H1 (cell line): ENCODE data around the gene UBTD1. TPM values are rescaled to one million over a fixed set of nuclear protein-coding genes. Genes with fewer than 3 reads are reported as not detected.

Experiments used
- CTCF ChIA-PET: fragments of 300-600 bp; sonication (Branson Sonifier 250); formaldehyde crosslinking; loops from one replicate; lab custom pipeline; 2021; ENCODE audit not compliant: partially characterized antibody; lab: Charles Lee
- POLR2A ChIA-PET: fragments of 300-600 bp; sonication (Branson Sonifier 250); formaldehyde crosslinking; loops from one replicate; lab custom pipeline; 2021; ENCODE audit warnings: inconsistent platforms; ENCODE audit not compliant: partially characterized antibody; lab: Charles Lee
- DNase-seq, 2 experiments: peaks; one replicate each; pipeline versions ENCODE4 v3.0.0 to v3.0.0-alpha.2; 2010 to 2022; ENCODE audit warnings: low spot score in 2 of 2, low read depth in 1 of 2, mixed read lengths in 1 of 2
- FAIRE-seq: peaks from 2 replicates; lab custom pipeline; 2011; peaks lifted over from hg19 to GRCh38; lab: Jason Lieb, UNC
- H2AFZ ChIP-seq: 2 replicates; pipeline ENCODE4 v1.8.1; 2012; ENCODE audit warnings: low read length, inconsistent platforms
- H2AK5ac ChIP-seq: 2 replicates; pipeline ENCODE4 v1.6.1; 2013; ENCODE audit warnings: low read depth, low read length
- H2BK120ac ChIP-seq: replicated peaks from 2 replicates; pipeline ENCODE3; 2013; ENCODE audit warnings: low read depth, low read length, inconsistent platforms
- H2BK12ac ChIP-seq: 2 replicates; pipeline ENCODE4 v1.6.1; 2013; ENCODE audit warnings: low read depth, low read length
- H2BK15ac ChIP-seq: 2 replicates; pipeline ENCODE4 v1.6.1; 2013; ENCODE audit warnings: low read length
- H2BK20ac ChIP-seq: 2 replicates; pipeline ENCODE4 v1.6.1; 2013; ENCODE audit warnings: low read length
- H2BK5ac ChIP-seq: 2 replicates; pipeline ENCODE4 v1.6.1; 2013; ENCODE audit warnings: low read depth, low read length
- H3K14ac ChIP-seq: 2 replicates; pipeline ENCODE4 v1.6.1; 2013; ENCODE audit warnings: inconsistent platforms; ENCODE audit not compliant: insufficient read length
- H3K18ac ChIP-seq: 2 replicates; pipeline ENCODE4 v1.6.1; 2013; ENCODE audit warnings: low read length; ENCODE audit errors: extremely low read depth
- H3K23ac ChIP-seq: 2 replicates; pipeline ENCODE4 v1.6.1; 2013; ENCODE audit warnings: inconsistent platforms; ENCODE audit not compliant: insufficient read length
- H3K23me2 ChIP-seq: 2 replicates; pipeline ENCODE4 v1.6.1; 2013; ENCODE audit warnings: low read depth, low read length
- H3K27ac ChIP-seq: 2 replicates; pipeline ENCODE4 v1.6.1; 2011; ENCODE audit warnings: low read depth, low read length, inconsistent platforms
- H3K27me3 ChIP-seq, 4 experiments: replicated peaks in 1 of 4; 1 replicate in 1 of 4; 2 replicates in 3 of 4; pipeline versions ENCODE4 v1.6.1 to v1.8.1; 2011 to 2013; ENCODE audit warnings: low read length in 3 of 4, mild to moderate bottlenecking in 3 of 4, inconsistent platforms in 2 of 4, mixed read lengths in 2 of 4, moderate library complexity in 1 of 4; ENCODE audit not compliant: control insufficient read depth in 3 of 4, insufficient read depth in 3 of 4; ENCODE audit errors: extremely low read depth in 1 of 4
- H3K36me3 ChIP-seq, 4 experiments: 2 replicates each; pipeline versions ENCODE4 v1.6.1 to v1.8.1; 2011 to 2013; ENCODE audit warnings: mild to moderate bottlenecking in 4 of 4, low read length in 3 of 4, moderate library complexity in 2 of 4, control low read depth in 1 of 4, inconsistent platforms in 1 of 4; ENCODE audit not compliant: insufficient read depth in 4 of 4, control insufficient read depth in 2 of 4
- H3K4ac ChIP-seq: replicated peaks from 2 replicates; pipeline ENCODE3; 2013; ENCODE audit warnings: low read length, low read depth, mixed read lengths, inconsistent platforms; ENCODE audit not compliant: insufficient read length
- H3K4me1 ChIP-seq, 4 experiments: replicated peaks in 1 of 4; 1 replicate in 1 of 4; 2 replicates in 3 of 4; pipeline versions ENCODE4 v1.6.1 to v1.8.1; 2011 to 2013; ENCODE audit warnings: low read length in 3 of 4, inconsistent platforms in 2 of 4, mixed read lengths in 1 of 4; ENCODE audit not compliant: insufficient read depth in 4 of 4, control insufficient read depth in 3 of 4
- H3K4me2 ChIP-seq, 2 experiments: 2 replicates each; pipeline versions ENCODE4 v1.6.1 to v1.8.1; 2011 to 2013; ENCODE audit warnings: low read depth in 2 of 2, low read length in 2 of 2, control low read depth in 1 of 2, inconsistent platforms in 1 of 2, mild to moderate bottlenecking in 1 of 2; ENCODE audit not compliant: insufficient read depth in 1 of 2
- H3K4me3 ChIP-seq, 4 experiments: fragments of 200-600, 300-600 bp in 1 of 4; sonication (generic), shearing (Covaris generic), sonication (Bioruptor Twin) in 1 of 4; 2 replicates each; pipeline versions ENCODE4 v1.5.1 to v1.8.1; 2011 to 2016; ENCODE audit warnings: low read length in 4 of 4, low read depth in 3 of 4, control low read depth in 2 of 4, inconsistent platforms in 2 of 4, mild to moderate bottlenecking in 2 of 4, mixed read lengths in 1 of 4, moderate library complexity in 1 of 4; ENCODE audit not compliant: insufficient read depth in 2 of 4; ENCODE audit errors: extremely low read depth in 1 of 4
- H3K56ac ChIP-seq: replicated peaks from 2 replicates; pipeline ENCODE3; 2013; ENCODE audit warnings: low read depth, mild to moderate bottlenecking, mixed read lengths, low read length, inconsistent platforms; ENCODE audit not compliant: insufficient read length
- H3K79me1 ChIP-seq: 2 replicates; pipeline ENCODE4 v1.6.1; 2013; ENCODE audit warnings: low read depth, low read length, control low read depth
- H3K79me2 ChIP-seq, 2 experiments: 2 replicates each; pipeline versions ENCODE4 v1.6.1 to v1.8.1; 2012 to 2013; ENCODE audit warnings: low read length in 2 of 2, mild to moderate bottlenecking in 2 of 2, inconsistent platforms in 1 of 2; ENCODE audit not compliant: insufficient read depth in 2 of 2, control insufficient read depth in 1 of 2
- H3K9ac ChIP-seq, 4 experiments: replicated peaks in 1 of 4; 1 replicate in 1 of 4; 2 replicates in 3 of 4; pipeline versions ENCODE4 v1.6.1 to v1.8.1; 2011 to 2013; ENCODE audit warnings: low read depth in 3 of 4, low read length in 3 of 4, control low read depth in 2 of 4, mild to moderate bottlenecking in 2 of 4, moderate library complexity in 2 of 4, inconsistent platforms in 1 of 4; ENCODE audit errors: extremely low read depth in 1 of 4
- H3K9me3 ChIP-seq, 2 experiments: 2 replicates each; pipeline versions ENCODE4 v1.6.1 to v1.8.1; 2012 to 2013; ENCODE audit warnings: mild to moderate bottlenecking in 2 of 2, moderate library complexity in 2 of 2, control low read depth in 1 of 2, inconsistent platforms in 1 of 2, low read depth in 1 of 2, low read length in 1 of 2, mixed read lengths in 1 of 2; ENCODE audit not compliant: insufficient read depth in 2 of 2
- H4K20me1 ChIP-seq, 2 experiments: replicated peaks in 1 of 2; 2 replicates each; pipeline versions ENCODE3 to v1.8.1; 2011 to 2013; ENCODE audit warnings: inconsistent platforms in 2 of 2, low read length in 2 of 2, mild to moderate bottlenecking in 1 of 2; ENCODE audit not compliant: insufficient read depth in 2 of 2, control insufficient read depth in 1 of 2
- H4K5ac ChIP-seq: 2 replicates; pipeline ENCODE4 v1.6.1; 2013; ENCODE audit warnings: low read length, low read depth, mixed read lengths, inconsistent platforms; ENCODE audit not compliant: insufficient read length
- H4K8ac ChIP-seq: 2 replicates; pipeline ENCODE4 v1.8.0; 2013; ENCODE audit warnings: mild to moderate bottlenecking, moderate library complexity, low read length, inconsistent platforms; ENCODE audit not compliant: insufficient read depth; ENCODE audit errors: extremely low read depth
- H4K91ac ChIP-seq: replicated peaks from 2 replicates; pipeline ENCODE3; 2013; ENCODE audit warnings: low read length, mixed read lengths, inconsistent platforms; ENCODE audit not compliant: insufficient read length
- ATF2 ChIP-seq: IDR thresholded peaks from 2 replicates; pipeline ENCODE4 v1.6.1; 2012; ENCODE audit warnings: low read length, inconsistent platforms
- EGR1 ChIP-seq: IDR thresholded peaks from 2 replicates; pipeline ENCODE4 v1.6.1; 2011; ENCODE audit warnings: low read depth, low read length, borderline replicate concordance
- NRF1 ChIP-seq: IDR thresholded peaks from 2 replicates; pipeline ENCODE4 v1.6.1; 2011; ENCODE audit warnings: mild to moderate bottlenecking, low read depth, low read length, improper control_type of control experiment
- RNF2 ChIP-seq: fragments of 200-900, 300-1000 bp; sonication (generic); IDR thresholded peaks from 2 replicates; pipeline ENCODE4 v1.7.1; 2016; ENCODE audit warnings: borderline replicate concordance, low read depth, mild to moderate bottlenecking, antibody characterized with exemption, low read length; ENCODE audit not compliant: poor library complexity, severe bottlenecking; ENCODE audit errors: missing control alignments
- SIX5 ChIP-seq: IDR thresholded peaks from 2 replicates; pipeline ENCODE4 v1.6.1; 2011; ENCODE audit warnings: mild to moderate bottlenecking, low read depth, low read length
- SP1 ChIP-seq: IDR thresholded peaks from 2 replicates; pipeline ENCODE4 v1.6.1; 2011; ENCODE audit warnings: low read depth, low read length
- SUZ12 ChIP-seq: fragments of 200-600 bp; sonication (generic); IDR thresholded peaks from 2 replicates; pipeline ENCODE4 v1.6.1; 2012; ENCODE audit warnings: mild to moderate bottlenecking, inconsistent platforms, low read length, moderate library complexity, mixed read lengths
- TAF1 ChIP-seq: IDR thresholded peaks from 2 replicates; pipeline ENCODE4 v1.6.1; 2011; ENCODE audit warnings: mild to moderate bottlenecking, low read depth, low read length
- TAF7 ChIP-seq: optimal IDR thresholded peaks from 2 replicates; pipeline ENCODE3; 2011; ENCODE audit warnings: low read depth, mild to moderate bottlenecking, inconsistent platforms, low read length, moderate library complexity, borderline replicate concordance
- WGBS, 2 experiments: shearing (Covaris generic) in 1 of 2; methylation state at CpG; one replicate each; pipeline versions ENCODE4 v1.1.6 to v1.1.7; 2013 to 2015; ENCODE audit warnings: low lambda C conversion rate in 2 of 2, mixed read lengths in 2 of 2, inconsistent platforms in 1 of 2, low coverage in 1 of 2, missing lambda C conversion rate in 1 of 2; ENCODE audit not compliant: insufficient replicate concordance in 2 of 2, insufficient coverage in 1 of 2, insufficient read length in 1 of 2; ENCODE audit errors: extremely low coverage in 1 of 2, missing lambda C conversion rate in 1 of 2; 5-methylcytosine and 5-hydroxymethylcytosine counted together
- polyA plus RNA-seq, 7 experiments: library from polyadenylated mRNA; depleted of rRNA in 3 of 7; stranded (reverse) in 5 of 7; unstranded in 2 of 7; fragments of >200 nt in 5 of 7; fragments of 200-250 nt in 2 of 7; gene quantifications; 1 replicate in 5 of 7; 2 replicates in 1 of 7; 4 replicates in 1 of 7; pipeline versions ENCODE4 v1.2.1 to v1.2.3, GENCODE V29; 2011 to 2013; ENCODE audit warnings: missing spikeins in 2 of 7, mixed read lengths in 2 of 7
- total RNA-seq: library from RNA; stranded (reverse); fragmentation: NEBNext Ultra II Directional; extraction: Animal tissue kit (Norgen Biotek cat#: 25700); gene quantifications from 2 replicates; pipeline ENCODE4 v1.2.1, GENCODE V29; 2021
- TF ChIP-seq, protein P1 (sequence below): IDR thresholded peaks from 2 replicates; pipeline ENCODE4 v1.6.1; 2012; ENCODE audit warnings: inconsistent platforms

UBTD1 gene
- total and polyA plus RNA-seq, 2 of the 8 experiments (the other 6 are each of a cell fraction or from before 2014, with no cell fraction given) = 22.3 to 36.2 TPM

GRCh38 chr10:97517096-97517750, 18.5 kb downstream of the UBTD1 start:
- Histone ChIP-seq H3K4me3 (no peak overlapping the region), H3K18ac (no peak overlapping the region), H4K20me1 (peaks cover 4 to 8% of the 10 kb centered on the region in 2 experiments), H2BK12ac (0 out of 2 replicates have a peak overlapping the region, but pooled peaks have one; percentile 12), H3K23ac (no peak overlapping the region), H2BK20ac (no peak overlapping the region), H3K9me3 (no peaks in the 10 kb centered on the region), H3K79me1 (peaks cover 21% of the 10 kb centered on the region; the same call in 1 of the 2 replicates), H3K4me1 (peaks cover 11 to 23% (median 19%) of the 10 kb centered on the region in 4 experiments), H3K27ac (no peak overlapping the region), H3K4me2 (no peak overlapping the region), H4K5ac (no peak overlapping the region), H2AK5ac (peak overlapping the region; percentile 65), H3K23me2 (no peaks in the 10 kb centered on the region), H3K4ac (no peak overlapping the region), H2BK15ac (peak overlapping the region; percentile 62; the same call in 1 of the 2 replicates), H2BK120ac (no peak overlapping the region), H2BK5ac (peak overlapping the region; percentile 60), H2AFZ (no peak overlapping the region), H3K9ac (no peak overlapping the region), H3K27me3 (no peaks in the 10 kb centered on the region; a peak in 1 of 7 replicates), H3K79me2 (peaks cover 0 to 23% of the 10 kb centered on the region in 2 experiments; a peak in 1 of 4 replicates), H3K14ac (no peak overlapping the region), H3K36me3 (no peaks in the 10 kb centered on the region), H3K56ac (no peak overlapping the region), H4K8ac (no peak overlapping the region), H4K91ac (peak overlapping the region; percentile 3)
- ChIA-PET CTCF (interaction anchor here (3.1 to 19.6 kb wide), 3 partner anchors 7 to 36 kb away, joined by 11 to 283 read pairs (median 20); no protein-coding TSS in a partner anchor), POLR2A (no interaction called here)
- WGBS, 2 experiments = 93% methylated on average over 15 of the region's 15 CpGs; no CpG with 5 or more reads in 1 of the 2 experiments
- FAIRE-seq = no peak
- peak in 1 of 2 experiments; percentile 42 for DNase-seq
- TF ChIP-seq TAF7 (no peak), SUZ12 (no peak), SIX5 (no peak), SP1 (no peak), TAF1 (no peak), NRF1 (no peak), EGR1 (no peak), ATF2 (no peak), RNF2 (no peak)
- TF ChIP-seq, protein P1, sequence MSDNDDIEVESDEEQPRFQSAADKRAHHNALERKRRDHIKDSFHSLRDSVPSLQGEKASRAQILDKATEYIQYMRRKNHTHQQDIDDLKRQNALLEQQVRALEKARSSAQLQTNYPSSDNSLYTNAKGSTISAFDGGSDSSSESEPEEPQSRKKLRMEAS = no peak
